ENCODE results near the gene CNTNAP3. TPM values are rescaled to one million over a fixed set of nuclear protein-coding genes. Genes with fewer than 3 reads are reported as not detected.
"Not testable (repeated sequence)": the region's sequence is repeated elsewhere in the genome, so short reads cannot be mapped to it uniquely, and the experiment has no call there.

Gene CNTNAP3
- 10 to 100 TPM in 1 of 2 donors, 1 to 10 TPM in 1; 6.1 to 18.9 TPM for total RNA-seq

DNA sequence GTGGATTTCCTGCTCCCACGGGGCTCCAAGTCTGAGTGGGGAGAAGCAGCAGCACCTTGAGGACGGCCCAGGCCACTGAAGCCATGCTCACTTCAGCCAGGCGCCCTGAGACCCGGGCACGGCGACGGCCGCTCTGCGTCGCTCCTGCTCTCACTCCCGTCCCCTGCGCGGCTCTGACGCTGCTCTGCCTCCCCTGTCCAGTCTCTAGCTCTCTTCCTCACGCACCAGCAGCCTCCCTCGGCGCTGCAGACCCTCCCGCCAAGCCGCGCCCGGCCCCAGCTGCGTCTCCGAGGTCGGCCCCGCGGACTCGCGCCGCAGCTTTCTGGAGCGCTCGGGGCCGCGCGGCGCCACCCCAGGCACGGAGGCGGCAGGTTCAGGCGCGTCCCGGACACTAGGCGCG, at the start of gene CNTNAP3:
Gene CNTNAP3, minus strand, starts transcription at position 188 of the 400 bp plus-strand sequence. Its CDS starts 103 bp downstream, at position 85.
- H3K4me1 ChIP-seq; H3K4me3 ChIP-seq; DNase-seq (ENCODE audit: low spot score); H3K36me3 ChIP-seq; H3K9me3 ChIP-seq; H3K27ac ChIP-seq; H3K27me3 ChIP-seq: not testable (repeated sequence)

GRCh38 chr9:39279995-39280394, 8.0 kb downstream of the CNTNAP3 start:
- not testable (repeated sequence) for H3K27me3 ChIP-seq, H3K9me3 ChIP-seq, H3K4me3 ChIP-seq, H3K4me1 ChIP-seq, H3K27ac ChIP-seq, H3K36me3 ChIP-seq
- DNase-seq (ENCODE audit: low spot score) = peak; percentile 0

DNA sequence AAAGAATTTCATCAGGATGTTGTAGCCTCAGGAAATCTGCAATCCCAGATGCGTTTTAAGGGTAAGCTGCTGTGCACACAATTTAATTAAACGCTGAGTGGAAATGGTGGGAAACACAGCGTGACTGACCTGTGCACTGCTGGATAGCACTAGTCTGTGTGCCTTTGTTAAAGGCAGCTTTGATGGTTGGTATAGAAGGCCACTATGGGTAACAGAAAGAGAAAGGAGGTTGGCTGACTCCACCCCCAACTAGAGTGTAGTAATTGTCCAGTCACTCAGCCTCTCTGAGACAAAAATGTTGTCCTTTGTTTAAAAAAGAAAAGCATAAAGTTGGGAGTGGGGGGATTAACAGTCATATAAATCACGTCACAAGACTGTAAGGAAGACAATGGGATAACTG, 45.5 kb downstream of the CNTNAP3 start:
- not testable (repeated sequence) for H3K4me3 ChIP-seq; H3K4me1 ChIP-seq; H3K36me3 ChIP-seq; H3K27ac ChIP-seq; H3K27me3 ChIP-seq; H3K9me3 ChIP-seq; DNase-seq (ENCODE audit: low spot score)

DNA sequence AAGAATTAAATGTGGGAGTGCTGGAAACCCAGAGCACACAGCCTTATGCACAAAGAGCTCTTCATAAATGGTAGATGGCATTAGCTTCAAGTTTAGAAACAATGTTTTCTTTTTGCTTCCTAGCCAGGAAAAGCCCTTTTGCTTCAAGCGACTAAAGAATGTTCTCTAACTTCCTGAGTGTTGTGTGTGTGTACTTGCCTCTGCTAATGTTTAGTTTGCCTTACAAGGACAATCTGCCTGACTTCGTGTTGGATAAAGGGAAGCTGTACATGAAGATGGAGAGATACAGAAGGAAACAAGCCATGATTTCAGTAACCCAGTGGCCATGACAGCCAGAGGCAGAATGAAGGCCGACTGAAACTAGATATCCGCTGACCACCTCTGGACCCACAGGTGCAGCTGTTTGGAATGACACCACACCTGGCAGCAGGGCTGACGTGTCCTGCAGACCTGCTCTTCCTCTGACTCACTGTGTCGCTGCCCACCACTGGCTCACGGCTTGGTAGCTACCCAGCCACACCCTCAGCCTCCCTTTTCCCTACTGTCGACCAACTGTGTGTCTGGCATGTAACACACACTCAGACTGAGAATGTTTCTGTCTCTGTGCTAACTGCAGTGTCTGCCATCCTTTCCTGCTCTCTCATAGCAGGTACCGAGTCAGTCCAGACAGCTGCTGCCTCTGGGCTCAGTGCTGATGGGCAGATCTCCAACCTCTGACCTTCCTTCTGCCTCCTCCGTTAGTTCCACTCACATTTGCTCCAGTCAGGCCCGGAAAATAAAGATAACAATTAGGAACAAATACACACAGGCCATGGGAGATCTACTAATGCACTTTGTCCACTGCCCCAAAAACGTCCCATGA, 55.6 kb downstream of the CNTNAP3 start:
- not testable (repeated sequence) for H3K4me3 ChIP-seq; H3K9me3 ChIP-seq; H3K4me1 ChIP-seq; H3K36me3 ChIP-seq; DNase-seq (ENCODE audit: low spot score); H3K27me3 ChIP-seq; H3K27ac ChIP-seq

DNA sequence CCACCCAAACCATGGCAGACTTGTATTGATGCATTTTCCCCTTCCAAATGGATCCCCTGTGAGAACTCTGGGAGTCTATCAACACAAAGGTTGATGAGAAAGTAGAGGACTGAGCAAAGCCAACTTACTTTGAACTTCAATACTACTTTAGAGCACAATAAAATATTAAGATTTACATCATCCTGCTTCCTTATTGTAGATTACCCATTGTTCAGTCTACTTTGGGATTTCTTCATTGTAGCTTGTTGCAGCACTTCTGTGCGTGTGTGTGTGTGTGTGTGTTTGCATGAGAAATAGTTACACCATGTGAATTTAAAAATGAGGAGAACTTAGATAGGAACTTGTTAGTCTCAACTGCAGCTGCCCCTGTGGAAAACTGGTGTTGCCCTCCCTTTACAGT, 72.0 kb downstream of the CNTNAP3 start:
- not testable (repeated sequence) for H3K27me3 ChIP-seq; H3K36me3 ChIP-seq; H3K9me3 ChIP-seq; DNase-seq (ENCODE audit: low spot score); H3K4me3 ChIP-seq; H3K4me1 ChIP-seq; H3K27ac ChIP-seq

- not testable (repeated sequence) for H3K27me3 ChIP-seq; H3K27ac ChIP-seq; DNase-seq (ENCODE audit: low spot score); H3K36me3 ChIP-seq; H3K4me3 ChIP-seq; H3K9me3 ChIP-seq; H3K4me1 ChIP-seq
These were observed 78.2 kb downstream of the CNTNAP3 start for GRCh38 chr9:39209773-39210172.

DNA sequence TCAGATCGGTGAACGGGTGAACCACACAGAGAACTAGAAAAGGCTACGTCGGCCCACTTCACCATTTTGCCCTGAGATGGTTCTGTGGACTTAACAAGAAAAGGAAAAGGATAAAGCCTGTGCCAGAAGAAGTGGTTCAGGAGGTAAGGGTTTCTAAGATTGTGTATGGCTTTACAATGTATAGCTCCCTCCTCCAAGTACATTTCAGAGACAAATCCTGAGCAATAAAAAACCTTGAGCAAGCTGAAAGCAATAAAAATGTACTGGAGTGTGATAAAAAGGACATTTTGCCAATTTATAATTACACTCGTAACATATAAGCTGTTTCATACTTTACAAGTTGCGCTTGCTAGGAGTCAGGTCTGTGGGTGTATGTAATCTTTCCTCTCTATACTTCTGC, 81.3 kb downstream of the CNTNAP3 start:
- H3K36me3 ChIP-seq; DNase-seq (ENCODE audit: low spot score); H3K4me3 ChIP-seq; H3K27me3 ChIP-seq; H3K9me3 ChIP-seq; H3K27ac ChIP-seq; H3K4me1 ChIP-seq: not testable (repeated sequence)

DNA sequence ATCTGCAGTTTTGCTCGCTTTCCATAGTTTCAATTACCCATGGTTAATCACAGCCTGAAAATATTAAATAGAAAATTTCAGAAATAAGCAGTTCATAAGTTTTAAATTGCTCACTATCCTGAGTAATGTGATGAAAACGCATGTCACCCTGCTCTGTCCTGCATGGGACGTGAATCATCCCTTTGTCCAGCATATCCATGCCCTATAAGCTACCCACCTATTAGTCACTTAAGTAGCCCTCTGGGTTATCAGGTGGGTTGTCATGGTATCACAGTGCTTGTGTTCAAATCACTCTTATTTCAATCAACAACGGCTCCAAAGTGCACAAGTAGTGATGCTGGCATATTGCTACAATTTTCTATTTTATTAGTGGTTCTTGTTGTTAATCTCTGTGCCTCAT, 82.1 kb downstream of the CNTNAP3 start:
- H3K9me3 ChIP-seq; H3K4me1 ChIP-seq; H3K4me3 ChIP-seq; H3K36me3 ChIP-seq; H3K27me3 ChIP-seq; DNase-seq (ENCODE audit: low spot score); H3K27ac ChIP-seq: not testable (repeated sequence)

GRCh38 chr9:39200412-39200811, 87.6 kb downstream of the CNTNAP3 start:
- not testable (repeated sequence) for H3K36me3 ChIP-seq; H3K9me3 ChIP-seq; H3K27me3 ChIP-seq; DNase-seq (ENCODE audit: low spot score); H3K4me3 ChIP-seq; H3K27ac ChIP-seq; H3K4me1 ChIP-seq

DNA sequence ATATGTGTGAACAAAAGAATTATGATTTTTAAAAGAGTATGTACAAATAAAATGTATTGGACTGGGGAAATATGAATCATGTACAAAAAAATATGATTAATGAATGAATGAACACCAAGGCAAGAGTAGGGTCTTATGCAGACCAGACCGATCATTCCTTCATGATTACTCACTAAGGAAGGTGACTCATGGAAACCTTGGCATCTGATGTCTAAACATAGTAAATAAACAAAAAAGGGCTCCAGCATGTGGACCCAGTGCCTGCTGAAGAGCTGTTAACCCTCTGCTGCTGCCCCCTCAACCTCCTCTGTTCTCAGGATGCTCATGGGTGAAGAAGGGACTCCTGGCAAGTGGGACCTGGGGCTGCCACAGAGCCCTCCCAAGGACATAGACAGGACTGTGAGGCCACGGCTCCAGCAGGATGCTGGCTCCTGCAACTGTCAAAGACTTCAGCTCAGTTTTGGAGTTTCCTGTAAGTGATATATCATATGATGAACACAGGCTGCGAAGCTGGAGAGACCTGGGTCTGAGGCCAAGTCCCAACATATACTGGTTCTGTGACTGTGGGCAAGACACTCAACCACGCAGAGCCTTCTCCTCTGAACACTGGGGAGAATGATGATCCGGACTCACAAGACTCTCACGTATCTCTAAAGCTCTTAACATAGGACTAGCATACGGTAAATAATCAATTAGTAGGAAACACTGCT, 89.8 kb downstream of the CNTNAP3 start:
- not testable (repeated sequence) for H3K27ac ChIP-seq; H3K27me3 ChIP-seq; H3K36me3 ChIP-seq; DNase-seq (ENCODE audit: low spot score); H3K9me3 ChIP-seq; H3K4me1 ChIP-seq; H3K4me3 ChIP-seq

GRCh38 chr9:39171370-39171769, 116.6 kb downstream of the CNTNAP3 start:
- not testable (repeated sequence) for H3K4me3 ChIP-seq, H3K9me3 ChIP-seq

DNA sequence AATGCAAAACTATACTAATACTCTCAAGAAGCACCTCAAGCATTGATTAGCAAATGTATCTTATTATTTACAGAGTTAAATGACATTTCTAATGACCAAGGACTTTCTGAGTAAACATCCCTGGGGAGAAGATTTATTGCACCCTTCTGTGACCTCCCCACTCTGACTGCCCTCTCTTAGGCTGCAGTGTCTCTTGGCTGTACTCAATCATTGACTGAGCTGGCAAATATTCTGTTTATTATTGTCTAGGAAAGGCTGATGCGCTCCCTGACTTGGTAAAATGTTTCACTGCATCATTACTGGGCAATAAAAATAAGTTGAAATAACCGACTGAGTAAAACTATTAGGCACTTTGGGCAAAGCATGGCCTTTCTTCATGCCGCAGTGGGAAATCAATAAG, 130.3 kb downstream of the CNTNAP3 start:
- DNase-seq (ENCODE audit: low spot score); H3K4me3 ChIP-seq; H3K27ac ChIP-seq; H3K36me3 ChIP-seq; H3K4me1 ChIP-seq; H3K27me3 ChIP-seq; H3K9me3 ChIP-seq: not testable (repeated sequence)

More at GRCh38 chr9:39171370-39171769, 116.6 kb downstream of the CNTNAP3 start:
- H3K27ac ChIP-seq; H3K27me3 ChIP-seq; H3K4me1 ChIP-seq; DNase-seq (ENCODE audit: low spot score); H3K36me3 ChIP-seq: not testable (repeated sequence)

- H3K4me1 ChIP-seq; DNase-seq (ENCODE audit: low spot score); H3K27me3 ChIP-seq; H3K36me3 ChIP-seq; H3K27ac ChIP-seq; H3K9me3 ChIP-seq; H3K4me3 ChIP-seq: not testable (repeated sequence)
These were observed 155.0 kb downstream of the CNTNAP3 start for GRCh38 chr9:39132826-39133552.

DNA sequence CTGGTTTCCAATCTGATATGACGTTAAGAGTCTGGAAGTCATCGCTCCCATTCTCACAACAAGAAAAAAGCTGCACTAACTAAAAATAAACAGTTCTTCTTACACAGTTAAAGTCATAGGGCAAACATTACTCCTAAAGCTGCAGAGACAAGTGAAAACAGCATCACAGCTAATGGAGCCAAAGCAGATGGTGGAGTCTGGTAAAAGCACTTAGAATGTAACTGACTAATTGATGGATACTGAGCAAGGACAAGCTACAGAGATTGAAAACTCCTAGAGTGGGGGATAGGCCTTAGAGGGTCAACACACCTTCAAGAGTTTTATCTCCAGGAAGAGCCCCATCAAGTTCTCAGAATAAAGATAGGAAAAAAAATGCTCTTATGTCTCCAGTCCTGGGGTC, 166.6 kb downstream of the CNTNAP3 start:
- not testable (repeated sequence) for H3K9me3 ChIP-seq; H3K27me3 ChIP-seq; H3K36me3 ChIP-seq; DNase-seq (ENCODE audit: low spot score); H3K4me1 ChIP-seq; H3K4me3 ChIP-seq; H3K27ac ChIP-seq

- H3K4me3 ChIP-seq; H3K27me3 ChIP-seq; H3K36me3 ChIP-seq; DNase-seq (ENCODE audit: low spot score); H3K27ac ChIP-seq; H3K4me1 ChIP-seq; H3K9me3 ChIP-seq: not testable (repeated sequence)
These were observed 176.2 kb downstream of the CNTNAP3 start for GRCh38 chr9:39111746-39112145.

All from right atrium auricular region (tissue), 2 donors.